HFF-Myc (cell line): ENCODE measurements around the gene GABBR2.

Experiments
- DNase-seq: peaks from one replicate; pipeline ENCODE4 v3.0.0-alpha.2; 2011; ENCODE audit warnings: low read depth; ENCODE audit errors: extremely low read depth
- H3K4me3 ChIP-seq: replicated peaks from 2 replicates; pipeline ENCODE4 v1.5.1; 2011; ENCODE audit warnings: low read depth, mild to moderate bottlenecking, control low read depth, low read length
- TF ChIP-seq, protein P1 (sequence below): IDR thresholded peaks from 2 replicates; pipeline ENCODE4 v1.5.1; 2012; ENCODE audit warnings: mild to moderate bottlenecking, low read depth, low read length, control low read depth; ENCODE audit errors: missing control alignments

The GABBR2 gene

DNA sequence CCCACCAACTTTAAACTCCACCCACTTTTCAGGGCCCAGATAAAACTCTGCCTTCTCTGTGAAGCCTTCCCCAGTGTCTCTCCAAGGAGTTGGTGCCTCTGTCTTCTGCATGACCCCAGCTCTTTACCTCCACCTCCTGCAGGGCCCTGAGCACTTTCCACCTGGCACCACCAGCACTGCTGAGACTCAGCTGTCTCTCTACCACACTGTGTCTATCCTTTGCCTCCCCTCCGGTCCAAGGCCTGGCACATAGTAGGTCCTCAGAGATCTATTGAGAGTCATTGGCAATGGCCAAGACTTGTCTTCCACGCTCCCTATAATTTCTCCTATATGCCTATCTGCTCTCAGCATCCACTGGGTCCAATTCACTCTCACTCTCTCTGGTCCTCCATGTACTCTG, 12.9 kb upstream of the GABBR2 start:
- no peak overlapping the region for H3K4me3 ChIP-seq
- DNase-seq = no peak
- TF ChIP-seq, protein P1, sequence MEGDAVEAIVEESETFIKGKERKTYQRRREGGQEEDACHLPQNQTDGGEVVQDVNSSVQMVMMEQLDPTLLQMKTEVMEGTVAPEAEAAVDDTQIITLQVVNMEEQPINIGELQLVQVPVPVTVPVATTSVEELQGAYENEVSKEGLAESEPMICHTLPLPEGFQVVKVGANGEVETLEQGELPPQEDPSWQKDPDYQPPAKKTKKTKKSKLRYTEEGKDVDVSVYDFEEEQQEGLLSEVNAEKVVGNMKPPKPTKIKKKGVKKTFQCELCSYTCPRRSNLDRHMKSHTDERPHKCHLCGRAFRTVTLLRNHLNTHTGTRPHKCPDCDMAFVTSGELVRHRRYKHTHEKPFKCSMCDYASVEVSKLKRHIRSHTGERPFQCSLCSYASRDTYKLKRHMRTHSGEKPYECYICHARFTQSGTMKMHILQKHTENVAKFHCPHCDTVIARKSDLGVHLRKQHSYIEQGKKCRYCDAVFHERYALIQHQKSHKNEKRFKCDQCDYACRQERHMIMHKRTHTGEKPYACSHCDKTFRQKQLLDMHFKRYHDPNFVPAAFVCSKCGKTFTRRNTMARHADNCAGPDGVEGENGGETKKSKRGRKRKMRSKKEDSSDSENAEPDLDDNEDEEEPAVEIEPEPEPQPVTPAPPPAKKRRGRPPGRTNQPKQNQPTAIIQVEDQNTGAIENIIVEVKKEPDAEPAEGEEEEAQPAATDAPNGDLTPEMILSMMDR = no peak

DNA sequence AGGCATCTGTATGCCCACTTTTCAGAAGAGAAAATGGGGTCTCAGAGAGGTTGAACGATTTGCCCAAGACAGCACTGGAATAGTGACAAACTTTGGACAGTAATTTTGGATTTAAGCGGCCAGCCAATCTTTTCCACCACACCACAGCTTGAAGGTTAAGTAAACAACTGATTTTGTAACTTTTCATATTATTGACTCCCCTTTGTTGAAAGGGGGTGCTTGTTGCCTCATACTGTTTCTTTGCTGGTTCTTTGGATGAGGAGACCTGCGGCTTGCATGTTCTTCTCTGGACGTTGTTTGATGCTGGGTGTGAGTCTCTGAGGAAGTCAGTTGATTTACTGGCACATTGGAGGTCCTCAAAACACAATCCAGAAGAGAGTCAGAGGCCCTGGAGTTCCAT, 11.7 kb upstream of the GABBR2 start:
- TF ChIP-seq, protein P1 = no peak
- no peak overlapping the region for H3K4me3 ChIP-seq
- DNase-seq = no peak

DNA sequence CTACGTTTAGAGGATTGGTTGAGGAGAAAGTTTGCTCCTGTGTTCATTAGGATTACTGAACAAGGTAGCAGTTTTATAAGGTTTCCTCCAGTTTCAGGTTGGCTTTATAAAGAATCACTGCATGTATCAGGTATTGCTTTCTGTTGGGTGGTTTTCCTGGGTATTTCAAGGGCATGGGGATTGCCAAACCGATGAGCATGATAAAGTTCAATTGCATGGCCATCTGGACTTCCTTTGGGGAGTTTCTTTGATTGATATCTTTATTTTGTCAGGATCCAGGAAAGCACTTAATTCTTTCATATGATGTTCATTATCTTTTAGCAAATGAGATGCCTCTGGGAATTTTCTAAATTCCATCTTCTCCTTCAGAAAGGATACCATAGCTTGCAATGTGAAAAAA, 10.3 kb upstream of the GABBR2 start:
- H3K4me3 ChIP-seq = no peak overlapping the region
- TF ChIP-seq, protein P1 = no peak
- no peak for DNase-seq

DNA sequence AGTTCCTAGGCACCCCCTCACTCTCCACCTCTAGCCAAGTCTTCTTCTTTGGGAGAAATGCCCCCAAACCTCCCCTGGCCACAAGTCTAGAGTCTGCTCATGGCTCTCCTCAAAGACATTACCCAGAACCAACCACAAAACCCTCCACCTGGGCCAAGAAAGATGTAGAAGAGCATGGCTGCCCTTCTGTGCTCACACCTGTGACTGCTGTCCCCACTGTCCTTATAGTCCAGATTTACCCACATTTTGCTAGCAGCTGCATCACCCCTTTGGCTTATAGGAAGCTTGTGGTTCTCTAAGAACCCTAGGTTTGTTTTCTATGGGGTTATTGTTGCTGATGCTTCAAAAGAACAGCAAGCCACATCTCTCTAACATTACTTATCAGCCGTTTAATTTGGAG, 6.1 kb upstream of the GABBR2 start:
- no peak overlapping the region for H3K4me3 ChIP-seq
- TF ChIP-seq, protein P1 = no peak
- DNase-seq = no peak

DNA sequence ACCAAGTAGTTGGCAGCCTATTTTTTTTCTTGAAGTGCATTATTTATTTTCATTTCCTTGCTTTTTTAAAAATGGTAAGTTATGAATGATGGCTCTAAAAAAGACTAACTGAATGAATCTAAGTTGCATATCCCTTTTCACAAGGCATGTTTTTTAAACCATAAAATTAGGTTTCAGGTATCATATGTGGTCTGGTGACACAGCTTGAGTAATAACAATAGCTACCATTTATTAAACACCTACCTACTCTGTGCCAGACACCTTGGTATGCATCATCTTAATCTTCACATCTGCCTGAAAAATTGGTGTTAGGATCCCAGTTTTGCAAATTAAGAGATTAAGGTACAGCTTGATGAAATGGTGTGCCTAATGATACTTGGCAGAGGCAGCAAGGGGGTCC, 4.3 kb upstream of the GABBR2 start:
- TF ChIP-seq, protein P1 = no peak
- no peak overlapping the region for H3K4me3 ChIP-seq

DNA sequence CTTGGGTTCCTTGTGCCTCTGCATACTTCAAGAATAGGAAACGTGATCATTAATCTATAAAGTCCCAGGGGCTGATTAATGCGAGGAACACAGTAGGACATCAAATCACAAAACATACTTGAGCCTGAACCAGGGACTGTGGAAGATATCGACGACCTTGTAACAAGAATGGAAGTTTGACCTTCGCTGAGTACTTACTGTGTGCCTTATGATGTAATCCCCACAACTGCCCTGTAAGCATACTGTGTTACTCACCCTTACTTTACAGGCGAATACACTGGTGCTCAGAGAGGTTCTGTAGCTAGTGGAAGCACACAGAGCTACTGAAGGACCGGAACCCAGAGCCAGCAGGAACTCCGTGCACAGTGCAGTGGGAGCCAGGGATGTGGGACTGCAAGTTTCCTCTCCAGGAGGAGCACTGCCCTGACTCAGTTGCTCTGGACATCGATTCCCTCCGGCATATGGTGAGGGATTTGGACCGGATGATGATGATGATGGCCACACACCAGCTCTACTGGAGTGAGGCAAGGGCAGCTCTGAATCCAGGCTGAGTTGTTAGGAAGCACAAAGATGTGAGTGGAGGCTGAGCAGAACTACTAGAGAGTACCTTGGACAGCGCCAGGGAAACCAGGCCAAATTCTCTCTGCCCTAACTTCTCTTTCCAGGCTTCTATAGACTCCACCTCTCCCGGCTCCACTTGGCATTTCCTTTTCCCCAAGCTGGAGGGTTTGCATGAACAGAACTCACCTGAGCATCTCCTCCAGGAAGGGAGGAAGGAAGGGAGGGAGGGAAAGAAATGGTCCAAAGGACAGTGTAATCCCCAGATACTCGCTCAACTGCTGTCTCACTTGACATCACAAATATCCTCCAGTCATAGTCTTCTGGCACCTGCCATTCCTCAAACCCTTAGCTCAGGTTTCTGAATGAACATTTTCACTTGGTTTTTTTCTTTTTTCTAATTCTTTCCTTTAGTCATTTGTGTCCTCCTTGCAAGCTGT, 1.5 kb upstream of the GABBR2 start:
- TF ChIP-seq, protein P1 = no peak
- no peak overlapping the region for H3K4me3 ChIP-seq
- peak; percentile 32 for DNase-seq

More for the DNA sequence above, 4.3 kb upstream of the GABBR2 start:
- DNase-seq = no peak
